Astrocyte of the cerebellum (primary cell): ENCODE data around the gene MRPS6.

ENCODE experiments used
- DNase-seq: peaks from one replicate; pipeline ENCODE4 v3.0.0-alpha.2; 2011; ENCODE audit warnings: low read depth
- H3K4me3 ChIP-seq: 2 replicates; pipeline ENCODE4 v1.5.1; 2011; ENCODE audit warnings: mild to moderate bottlenecking, low read depth, low read length, moderate library complexity
- in situ Hi-C: cut with HindIII; loops from 2 replicates; pipeline ENCODE4 v1.10.0; 2017; ENCODE audit warnings: low sequenced_read_pairs
- TF ChIP-seq, protein P1 (sequence below): IDR thresholded peaks from 2 replicates; pipeline ENCODE4 v1.5.1; 2012; ENCODE audit warnings: low read length, low read depth, moderate library complexity, mild to moderate bottlenecking; ENCODE audit errors: missing control alignments

MRPS6 gene

DNA sequence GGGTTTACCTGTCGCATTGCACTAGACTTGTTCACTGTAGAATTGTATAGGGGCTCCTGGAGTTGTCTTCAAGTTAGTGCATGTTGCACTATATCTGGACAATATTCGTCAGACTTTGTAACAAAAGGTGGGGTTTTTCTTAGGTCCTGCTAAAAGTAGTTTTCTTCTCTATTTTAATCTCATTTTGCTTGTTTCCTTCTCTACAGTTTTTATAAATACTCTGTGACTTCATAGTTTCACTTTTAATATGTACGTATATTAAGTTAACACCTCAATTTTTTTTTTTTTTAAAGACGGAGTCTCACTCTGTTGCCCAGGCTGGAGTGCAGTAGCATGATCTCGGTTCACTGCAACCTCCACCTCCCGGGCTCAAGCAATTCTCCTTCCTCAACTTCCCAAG is 26.5 kb upstream of the MRPS6 start:
- in situ Hi-C loops, result no loop called here
- no peak overlapping the region for H3K4me3 ChIP-seq
- DNase-seq, result no peak
- TF ChIP-seq, protein P1, sequence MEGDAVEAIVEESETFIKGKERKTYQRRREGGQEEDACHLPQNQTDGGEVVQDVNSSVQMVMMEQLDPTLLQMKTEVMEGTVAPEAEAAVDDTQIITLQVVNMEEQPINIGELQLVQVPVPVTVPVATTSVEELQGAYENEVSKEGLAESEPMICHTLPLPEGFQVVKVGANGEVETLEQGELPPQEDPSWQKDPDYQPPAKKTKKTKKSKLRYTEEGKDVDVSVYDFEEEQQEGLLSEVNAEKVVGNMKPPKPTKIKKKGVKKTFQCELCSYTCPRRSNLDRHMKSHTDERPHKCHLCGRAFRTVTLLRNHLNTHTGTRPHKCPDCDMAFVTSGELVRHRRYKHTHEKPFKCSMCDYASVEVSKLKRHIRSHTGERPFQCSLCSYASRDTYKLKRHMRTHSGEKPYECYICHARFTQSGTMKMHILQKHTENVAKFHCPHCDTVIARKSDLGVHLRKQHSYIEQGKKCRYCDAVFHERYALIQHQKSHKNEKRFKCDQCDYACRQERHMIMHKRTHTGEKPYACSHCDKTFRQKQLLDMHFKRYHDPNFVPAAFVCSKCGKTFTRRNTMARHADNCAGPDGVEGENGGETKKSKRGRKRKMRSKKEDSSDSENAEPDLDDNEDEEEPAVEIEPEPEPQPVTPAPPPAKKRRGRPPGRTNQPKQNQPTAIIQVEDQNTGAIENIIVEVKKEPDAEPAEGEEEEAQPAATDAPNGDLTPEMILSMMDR, result no peak

DNA sequence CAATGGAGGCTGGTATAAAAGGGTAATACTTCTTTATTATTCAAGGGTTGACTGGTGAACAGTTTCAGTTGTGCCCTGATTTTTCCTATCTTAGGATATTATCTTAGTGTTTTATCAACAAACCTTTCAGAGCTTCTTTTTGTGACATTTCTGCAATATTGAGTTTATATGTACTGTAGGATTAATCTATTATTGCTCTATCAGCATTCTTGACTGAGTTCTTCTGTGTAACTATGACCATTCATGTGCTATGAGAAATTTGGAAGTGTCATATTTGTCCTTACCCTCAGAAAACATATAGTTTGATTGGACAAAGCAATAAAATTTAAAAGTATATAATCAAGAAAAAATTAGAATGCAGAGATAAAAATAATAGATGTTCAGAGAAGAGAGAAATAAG is 25.5 kb upstream of the MRPS6 start:
- DNase-seq, result no peak
- TF ChIP-seq, protein P1, result no peak
- in situ Hi-C loops, result no loop called here
- H3K4me3 ChIP-seq, result no peak overlapping the region

DNA sequence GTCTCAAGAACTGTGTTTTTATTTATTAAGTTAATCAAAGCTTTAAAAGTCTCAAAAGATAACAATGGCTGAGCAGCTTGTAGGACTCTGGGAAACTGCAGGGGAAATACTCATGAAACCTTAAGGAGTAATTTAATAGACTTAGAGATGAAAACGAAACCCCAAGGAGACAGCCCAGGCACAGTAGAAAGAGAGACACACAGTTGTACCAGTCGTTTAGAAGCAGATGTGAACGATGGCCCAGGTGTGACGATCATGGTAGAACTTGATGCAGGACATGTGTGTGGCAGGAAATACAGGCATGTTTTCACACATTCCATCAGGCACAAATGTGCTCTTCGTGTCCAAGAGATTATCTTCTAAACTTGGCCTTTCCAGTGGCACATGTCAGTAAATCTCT is 21.2 kb upstream of the MRPS6 start:
- no peak overlapping the region for H3K4me3 ChIP-seq
- no peak for DNase-seq
- in situ Hi-C loops, result loop anchor here (5.0 kb wide), 1 partner anchor 40 kb away; no protein-coding TSS in a partner anchor
- TF ChIP-seq, protein P1, result no peak

DNA sequence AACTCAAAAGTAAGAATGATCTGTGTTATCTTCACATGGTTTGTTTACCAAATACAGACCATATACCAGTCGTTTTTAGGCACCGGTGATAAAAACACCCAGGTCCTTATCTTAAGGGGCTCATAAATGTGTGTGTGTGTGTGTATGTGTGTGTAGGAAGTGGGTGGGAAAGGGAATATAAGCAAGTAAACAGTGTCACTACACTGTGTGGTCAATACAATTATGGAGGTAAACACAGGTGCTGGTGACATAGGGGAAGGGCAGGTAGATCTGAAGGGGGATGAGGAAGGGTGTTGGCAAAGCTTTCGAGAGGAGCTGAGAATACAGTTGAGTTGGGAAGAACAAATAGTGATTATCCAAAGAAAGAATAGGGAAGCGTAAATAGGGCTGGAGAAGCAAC is 19.1 kb upstream of the MRPS6 start:
- in situ Hi-C loops, result loop anchor here (5.0 kb wide), 1 partner anchor 38 kb away; no protein-coding TSS in a partner anchor

DNA sequence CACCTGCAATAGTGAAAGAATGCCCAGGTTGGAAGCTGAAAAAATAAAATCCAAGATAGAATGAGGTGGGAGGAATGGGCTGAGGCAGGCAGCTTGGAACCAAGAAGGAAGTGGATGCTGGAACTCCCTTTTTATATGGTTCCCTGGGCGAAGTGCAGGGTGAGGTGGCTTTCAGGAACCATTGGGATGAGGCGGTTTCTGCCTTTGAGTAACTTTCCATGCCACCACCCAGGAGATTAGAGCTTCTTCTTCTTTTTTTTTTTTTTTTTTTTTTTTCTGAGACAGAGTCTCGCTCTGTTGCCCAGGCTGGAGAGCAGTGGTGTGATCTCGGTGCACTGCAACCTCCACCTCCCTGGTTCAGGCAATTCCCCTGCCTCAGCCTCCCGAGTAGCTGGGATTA is 17.8 kb upstream of the MRPS6 start:
- DNase-seq, result no peak
- no peak overlapping the region for H3K4me3 ChIP-seq
- in situ Hi-C loops, result no loop called here
- TF ChIP-seq, protein P1, result no peak

More for the DNA sequence above, 19.1 kb upstream of the MRPS6 start:
- H3K4me3 ChIP-seq, result no peak overlapping the region
- no peak for DNase-seq
- TF ChIP-seq, protein P1, result no peak

DNA sequence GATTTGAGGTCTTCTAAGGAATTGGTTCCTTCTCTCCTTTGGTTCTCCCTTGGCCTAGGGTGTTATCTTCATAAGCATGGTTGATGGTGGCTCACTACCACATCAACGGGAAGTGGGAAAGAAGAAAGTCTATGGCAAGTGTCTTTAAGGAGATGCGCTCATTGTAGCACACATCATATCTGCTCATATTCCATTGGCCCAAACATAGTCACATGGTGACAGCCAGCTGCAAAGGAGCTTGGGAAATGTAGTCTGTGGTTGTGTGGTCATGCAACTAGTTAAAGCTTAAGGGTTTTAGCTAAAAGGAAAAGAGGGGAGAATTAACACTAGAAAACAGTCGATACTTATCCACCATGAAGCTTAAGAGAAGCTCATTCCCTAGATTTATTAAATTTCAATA is 11.4 kb upstream of the MRPS6 start:
- no peak for DNase-seq
- TF ChIP-seq, protein P1, result no peak
- in situ Hi-C loops, result no loop called here

DNA sequence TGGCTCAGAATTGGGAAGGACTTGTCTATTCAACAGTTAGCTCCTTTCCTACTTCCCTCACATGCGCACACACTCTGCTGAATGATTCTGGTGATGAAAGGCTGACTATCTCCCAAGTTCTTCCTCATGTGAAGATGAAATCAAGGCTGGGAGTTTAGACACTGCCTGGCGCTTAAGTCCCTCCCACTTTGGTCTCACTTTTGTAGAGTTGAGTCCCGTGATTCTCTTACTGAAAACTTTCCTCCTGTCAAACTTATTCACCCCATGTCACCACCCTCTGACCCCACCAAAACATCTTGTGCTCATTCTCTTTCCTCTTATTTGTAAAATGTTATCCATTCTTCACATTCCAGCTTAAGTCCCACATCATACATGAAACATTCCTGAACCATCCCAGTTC is 8.4 kb upstream of the MRPS6 start:
- in situ Hi-C loops, result no loop called here
- DNase-seq, result no peak
- no peak overlapping the region for H3K4me3 ChIP-seq
- TF ChIP-seq, protein P1, result no peak

More for the DNA sequence above, 11.4 kb upstream of the MRPS6 start:
- H3K4me3 ChIP-seq, result no peak overlapping the region
